ENCODE measurements around the gene ASAP3.

DNA sequence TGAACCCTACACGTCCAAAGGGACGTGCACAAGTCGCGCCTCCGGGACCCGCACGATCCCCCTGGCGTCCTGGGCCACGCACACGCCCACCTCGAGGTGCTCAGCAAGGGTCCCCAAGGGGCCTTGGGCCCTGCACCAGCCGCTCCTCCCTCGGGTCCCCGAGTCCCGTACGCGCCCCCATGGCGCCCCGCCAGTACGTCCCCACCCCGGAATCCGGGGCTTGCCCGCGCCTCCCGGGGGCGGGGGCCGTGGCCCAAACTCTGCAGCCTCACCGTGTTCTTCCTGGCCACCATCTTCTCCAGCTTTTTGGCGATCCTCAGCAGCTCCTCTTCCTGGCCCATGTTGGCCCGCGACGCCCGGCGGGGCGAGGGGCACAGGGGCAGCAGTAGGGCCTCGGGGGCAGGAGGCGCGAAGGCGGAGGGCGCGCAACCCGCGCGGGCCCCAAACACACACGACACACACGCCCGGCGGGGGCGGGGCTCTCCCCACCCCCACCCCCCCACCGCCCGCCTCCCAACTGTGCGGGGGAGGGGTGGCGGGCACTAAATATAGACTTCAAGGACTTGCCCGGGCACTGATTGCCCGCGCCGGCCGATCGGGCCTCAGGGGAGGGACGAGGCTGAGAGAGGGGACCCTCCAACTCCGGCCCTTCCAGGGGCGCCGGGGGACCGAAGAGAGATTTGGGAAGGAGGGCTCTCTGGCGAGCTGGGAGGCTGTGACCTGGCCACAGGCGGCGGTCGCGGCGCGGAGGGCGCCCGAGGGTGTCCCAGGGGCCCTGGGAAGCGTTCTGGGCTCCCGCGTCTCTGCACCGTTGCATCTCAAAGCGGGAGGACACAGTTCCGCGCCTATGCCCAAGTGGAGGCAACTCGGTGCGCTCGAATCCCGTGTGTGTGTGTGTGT, 59.4 kb downstream of the ASAP3 start, which contains the start of gene TCEA3:
- TF ChIP-seq, protein P1, sequence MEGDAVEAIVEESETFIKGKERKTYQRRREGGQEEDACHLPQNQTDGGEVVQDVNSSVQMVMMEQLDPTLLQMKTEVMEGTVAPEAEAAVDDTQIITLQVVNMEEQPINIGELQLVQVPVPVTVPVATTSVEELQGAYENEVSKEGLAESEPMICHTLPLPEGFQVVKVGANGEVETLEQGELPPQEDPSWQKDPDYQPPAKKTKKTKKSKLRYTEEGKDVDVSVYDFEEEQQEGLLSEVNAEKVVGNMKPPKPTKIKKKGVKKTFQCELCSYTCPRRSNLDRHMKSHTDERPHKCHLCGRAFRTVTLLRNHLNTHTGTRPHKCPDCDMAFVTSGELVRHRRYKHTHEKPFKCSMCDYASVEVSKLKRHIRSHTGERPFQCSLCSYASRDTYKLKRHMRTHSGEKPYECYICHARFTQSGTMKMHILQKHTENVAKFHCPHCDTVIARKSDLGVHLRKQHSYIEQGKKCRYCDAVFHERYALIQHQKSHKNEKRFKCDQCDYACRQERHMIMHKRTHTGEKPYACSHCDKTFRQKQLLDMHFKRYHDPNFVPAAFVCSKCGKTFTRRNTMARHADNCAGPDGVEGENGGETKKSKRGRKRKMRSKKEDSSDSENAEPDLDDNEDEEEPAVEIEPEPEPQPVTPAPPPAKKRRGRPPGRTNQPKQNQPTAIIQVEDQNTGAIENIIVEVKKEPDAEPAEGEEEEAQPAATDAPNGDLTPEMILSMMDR (IDR thresholded peaks at IDR 0.05) = no peak
- TF ChIP-seq POLR2A (IDR thresholded peaks at IDR 0.05) = no peak
